ENCODE data around the gene AP2B1. TPM values are rescaled to one million over a fixed set of nuclear protein-coding genes. Genes with fewer than 3 reads are reported as not detected.

Gene AP2B1
- total RNA-seq, 1 experiment from 2014 or later = 70.2 TPM

DNA sequence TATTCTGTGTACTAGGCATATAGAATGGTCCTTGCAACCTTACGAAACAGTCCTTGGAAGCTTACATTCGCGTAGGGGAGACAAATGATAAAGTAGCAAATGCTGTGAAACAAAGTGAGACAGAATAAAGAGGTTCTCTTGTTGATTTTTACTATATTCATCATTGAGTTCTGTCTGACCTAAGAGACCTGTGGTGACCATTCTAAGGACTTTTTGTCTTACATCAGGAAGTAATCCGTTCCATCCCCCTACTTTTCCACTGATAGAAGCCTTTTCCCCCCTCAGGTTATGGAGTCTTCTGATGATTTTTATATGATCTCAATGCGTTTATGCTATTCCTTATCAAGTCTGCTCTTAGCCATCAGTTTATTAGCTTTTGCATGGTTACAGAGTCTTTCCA is 77.6 kb downstream of the AP2B1 start:
- Histone ChIP-seq H3K4me1 (ENCODE audit: insufficient read depth, low read length) (no peaks in the 10 kb centered on the region), H3K27ac (ENCODE audit: low read length) (no peak overlapping the region), H3K79me2 (ENCODE audit: low read length) (no peaks in the 10 kb centered on the region), H3K4me3 (ENCODE audit: low read length) (no peak overlapping the region), H4K20me1 (ENCODE audit: low read length) (no peaks in the 10 kb centered on the region), H3K36me3 (ENCODE audit: low read depth, low read length) (peaks cover 4% of the 10 kb centered on the region; the same call in 1 of the 2 replicates), H2AFZ (ENCODE audit: low read length) (no peak overlapping the region), H3K9me3 (ENCODE audit: low read length) (no peaks in the 10 kb centered on the region), H3K4me2 (ENCODE audit: low read length) (no peak overlapping the region), H3K9ac (ENCODE audit: low read length) (no peak overlapping the region), H3F3A (ENCODE audit: low read length, unreplicated experiment) (no peaks in the 10 kb centered on the region), H3K27me3 (ENCODE audit: low read length) (no peaks in the 10 kb centered on the region), H3K9me2 (replicated peaks; ENCODE audit: low read length) (no peaks in the 10 kb centered on the region)
- TF ChIP-seq EZH2 (IDR thresholded peaks at IDR 0.05; ENCODE audit: low read length, unreplicated experiment) (no peak), EZH2phosphoT487 (IDR thresholded peaks at IDR 0.05; ENCODE audit: borderline replicate concordance, low read length) (no peak)
- TF ChIP-seq, protein P1, sequence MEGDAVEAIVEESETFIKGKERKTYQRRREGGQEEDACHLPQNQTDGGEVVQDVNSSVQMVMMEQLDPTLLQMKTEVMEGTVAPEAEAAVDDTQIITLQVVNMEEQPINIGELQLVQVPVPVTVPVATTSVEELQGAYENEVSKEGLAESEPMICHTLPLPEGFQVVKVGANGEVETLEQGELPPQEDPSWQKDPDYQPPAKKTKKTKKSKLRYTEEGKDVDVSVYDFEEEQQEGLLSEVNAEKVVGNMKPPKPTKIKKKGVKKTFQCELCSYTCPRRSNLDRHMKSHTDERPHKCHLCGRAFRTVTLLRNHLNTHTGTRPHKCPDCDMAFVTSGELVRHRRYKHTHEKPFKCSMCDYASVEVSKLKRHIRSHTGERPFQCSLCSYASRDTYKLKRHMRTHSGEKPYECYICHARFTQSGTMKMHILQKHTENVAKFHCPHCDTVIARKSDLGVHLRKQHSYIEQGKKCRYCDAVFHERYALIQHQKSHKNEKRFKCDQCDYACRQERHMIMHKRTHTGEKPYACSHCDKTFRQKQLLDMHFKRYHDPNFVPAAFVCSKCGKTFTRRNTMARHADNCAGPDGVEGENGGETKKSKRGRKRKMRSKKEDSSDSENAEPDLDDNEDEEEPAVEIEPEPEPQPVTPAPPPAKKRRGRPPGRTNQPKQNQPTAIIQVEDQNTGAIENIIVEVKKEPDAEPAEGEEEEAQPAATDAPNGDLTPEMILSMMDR (conservative IDR thresholded peaks at IDR 0.05; ENCODE audit: low read depth, low read length) = no peak
- intact Hi-C loops (cut with micrococcal nuclease) = no loop called here
- BruUV-seq (replicated peaks) = no TSS peak
- ChIA-PET CTCF (no interaction called here), POLR2A (ENCODE audit: unreplicated experiment) (no interaction called here)
- no peak for ATAC-seq
- no peak for DNase-seq

GRCh38 chr17:35665662-35666061 is 78.5 kb downstream of the AP2B1 start:
- ATAC-seq = no peak
- H3K9ac ChIP-seq (ENCODE audit: low read length) = no peak overlapping the region

DNA sequence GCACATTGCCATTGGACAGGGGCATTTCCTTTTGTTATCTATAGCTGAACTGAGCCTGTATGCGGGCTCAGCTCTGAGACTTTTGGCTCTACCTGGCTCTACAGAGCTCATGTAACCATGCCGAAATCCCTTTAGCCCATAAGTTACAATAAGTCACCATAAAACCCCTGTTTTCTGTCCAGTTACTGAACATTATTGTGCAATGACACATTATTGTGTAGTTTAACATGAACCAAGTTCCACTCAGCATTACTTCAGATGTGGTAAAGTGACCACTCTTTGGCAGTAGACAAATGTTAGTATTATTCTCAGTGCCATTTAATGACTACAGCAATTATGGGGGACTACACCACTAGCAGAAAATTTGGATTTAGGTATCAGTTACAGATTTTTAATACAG is 78.9 kb downstream of the AP2B1 start:
- no peak for DNase-seq

More at GRCh38 chr17:35665662-35666061, 78.5 kb downstream of the AP2B1 start:
- ChIA-PET POLR2A (ENCODE audit: unreplicated experiment) (no interaction called here), CTCF (no interaction called here)
- no peak for DNase-seq
- Histone ChIP-seq H4K20me1 (ENCODE audit: low read length) (no peaks in the 10 kb centered on the region), H3K36me3 (ENCODE audit: low read depth, low read length) (peaks cover 4% of the 10 kb centered on the region; the same call in 1 of the 2 replicates), H3K4me2 (ENCODE audit: low read length) (no peak overlapping the region), H2AFZ (ENCODE audit: low read length) (no peak overlapping the region), H3K4me3 (ENCODE audit: low read length) (no peak overlapping the region), H3K9me2 (replicated peaks; ENCODE audit: low read length) (no peaks in the 10 kb centered on the region), H3K27me3 (ENCODE audit: low read length) (no peaks in the 10 kb centered on the region), H3K4me1 (ENCODE audit: insufficient read depth, low read length) (no peaks in the 10 kb centered on the region), H3K27ac (ENCODE audit: low read length) (no peak overlapping the region), H3F3A (ENCODE audit: low read length, unreplicated experiment) (no peaks in the 10 kb centered on the region), H3K79me2 (ENCODE audit: low read length) (no peaks in the 10 kb centered on the region), H3K9me3 (ENCODE audit: low read length) (no peaks in the 10 kb centered on the region)
- TF ChIP-seq, protein P1 (conservative IDR thresholded peaks at IDR 0.05; ENCODE audit: low read depth, low read length) = no peak
- TF ChIP-seq EZH2 (IDR thresholded peaks at IDR 0.05; ENCODE audit: low read length, unreplicated experiment) (no peak), EZH2phosphoT487 (IDR thresholded peaks at IDR 0.05; ENCODE audit: borderline replicate concordance, low read length) (no peak)
- no TSS peak for BruUV-seq (replicated peaks)
- intact Hi-C loops (cut with micrococcal nuclease) = no loop called here

More for the DNA sequence above, 78.9 kb downstream of the AP2B1 start:
- H3K9ac ChIP-seq (ENCODE audit: low read length) = no peak overlapping the region
- H3K79me2 ChIP-seq (ENCODE audit: low read length) = no peaks in the 10 kb centered on the region
- no peaks in the 10 kb centered on the region for H3F3A ChIP-seq (ENCODE audit: low read length, unreplicated experiment)
- H3K36me3 ChIP-seq (ENCODE audit: low read depth, low read length) = peaks cover 4% of the 10 kb centered on the region; the same call in 1 of the 2 replicates
- TF ChIP-seq EZH2 (IDR thresholded peaks at IDR 0.05; ENCODE audit: low read length, unreplicated experiment) = no peak
- TF ChIP-seq, protein P1 (conservative IDR thresholded peaks at IDR 0.05; ENCODE audit: low read depth, low read length) = no peak
- no peak for TF ChIP-seq EZH2phosphoT487 (IDR thresholded peaks at IDR 0.05; ENCODE audit: borderline replicate concordance, low read length)
- no peak for ATAC-seq
- H4K20me1 ChIP-seq (ENCODE audit: low read length) = no peaks in the 10 kb centered on the region
- H3K4me1 ChIP-seq (ENCODE audit: insufficient read depth, low read length) = no peaks in the 10 kb centered on the region
- intact Hi-C loops (cut with micrococcal nuclease) = no loop called here
- H3K9me3 ChIP-seq (ENCODE audit: low read length) = no peaks in the 10 kb centered on the region
- H3K27ac ChIP-seq (ENCODE audit: low read length) = no peak overlapping the region
- POLR2A ChIA-PET (ENCODE audit: unreplicated experiment) = no interaction called here
- H3K4me2 ChIP-seq (ENCODE audit: low read length) = no peak overlapping the region
- no peak overlapping the region for H3K4me3 ChIP-seq (ENCODE audit: low read length)
- BruUV-seq (replicated peaks) = no TSS peak
- no peaks in the 10 kb centered on the region for H3K27me3 ChIP-seq (ENCODE audit: low read length)
- no peaks in the 10 kb centered on the region for H3K9me2 ChIP-seq (replicated peaks; ENCODE audit: low read length)
- H2AFZ ChIP-seq (ENCODE audit: low read length) = no peak overlapping the region
- CTCF ChIA-PET = no interaction called here

Data from PC-3 (cell line).